MM.1S (cell line): ENCODE results near the gene PNN.

ENCODE experiments used
- DNase-seq: peaks from one replicate; pipeline ENCODE4 v3.0.0-alpha.2; 2015
- H2AFZ ChIP-seq: fragments of 300-600 bp; sonication (generic); 2 replicates; pipeline ENCODE4 v1.6.0; 2016; ENCODE audit warnings: antibody characterized with exemption, low read length
- H3F3A ChIP-seq: fragments of 300-600 bp; sonication (generic); 2 replicates; pipeline ENCODE4 v1.6.1; 2016; ENCODE audit warnings: mild to moderate bottlenecking, antibody characterized with exemption, low read length, moderate library complexity, mixed read lengths; ENCODE audit not compliant: insufficient read depth
- H3K27ac ChIP-seq: fragments of 300-600 bp; sonication (generic); 2 replicates; pipeline ENCODE4 v1.5.1; 2016; ENCODE audit warnings: mild to moderate bottlenecking, low read length
- H3K27me3 ChIP-seq: fragments of 300-600 bp; sonication (generic); replicated peaks from 2 replicates; pipeline ENCODE4 v1.6.0; 2016; ENCODE audit warnings: low read length; ENCODE audit not compliant: insufficient read depth
- H3K36me3 ChIP-seq: fragments of 300-600 bp; sonication (generic); replicated peaks from 2 replicates; pipeline ENCODE4 v1.6.1; 2016; ENCODE audit warnings: mild to moderate bottlenecking, low read length, mixed read lengths; ENCODE audit not compliant: insufficient read depth
- H3K4me1 ChIP-seq: fragments of 300-600 bp; sonication (generic); 2 replicates; pipeline ENCODE4 v1.6.1; 2016; ENCODE audit warnings: low read length, mixed read lengths
- H3K4me2 ChIP-seq: fragments of 300-600 bp; sonication (generic); 2 replicates; pipeline ENCODE4 v1.6.0; 2016; ENCODE audit warnings: low read depth, low read length
- H3K4me3 ChIP-seq: fragments of 300-600 bp; sonication (generic); 2 replicates; pipeline ENCODE4 v1.5.1; 2016; ENCODE audit warnings: low read length, mixed read lengths
- H3K79me2 ChIP-seq: fragments of 300-600 bp; sonication (generic); 2 replicates; pipeline ENCODE4 v1.6.1; 2016; ENCODE audit warnings: mixed run types, low read length, mixed read lengths
- H3K9ac ChIP-seq: fragments of 300-600 bp; sonication (generic); 2 replicates; pipeline ENCODE4 v1.6.1; 2016; ENCODE audit warnings: low read length, mixed read lengths
- H3K9me2 ChIP-seq: fragments of 300-600 bp; sonication (generic); replicated peaks from 2 replicates; pipeline ENCODE4 v1.6.1; 2016; ENCODE audit warnings: mild to moderate bottlenecking, low read length, mixed read lengths; ENCODE audit not compliant: insufficient read depth
- H3K9me3 ChIP-seq: fragments of 300-600 bp; sonication (generic); replicated peaks from 2 replicates; pipeline ENCODE4 v1.6.1; 2016; ENCODE audit warnings: mild to moderate bottlenecking, low read length, mixed read lengths; ENCODE audit not compliant: insufficient read depth
- H4K20me1 ChIP-seq: fragments of 300-600 bp; sonication (generic); 2 replicates; pipeline ENCODE4 v1.6.1; 2016; ENCODE audit warnings: mild to moderate bottlenecking, low read length, moderate library complexity, mixed read lengths; ENCODE audit not compliant: insufficient read depth
- EZH2 ChIP-seq: fragments of 300-600 bp; sonication (generic); optimal IDR thresholded peaks from 2 replicates; pipeline ENCODE3; 2017; ENCODE audit warnings: low read depth, mild to moderate bottlenecking, antibody characterized with exemption, low read length, mixed read lengths
- EZH2phosphoT487 ChIP-seq: fragments of 300-600 bp; sonication (generic); IDR thresholded peaks from 2 replicates; pipeline ENCODE4 v1.6.1; 2018; ENCODE audit warnings: antibody characterized with exemption, low read length
- TF ChIP-seq, protein P1 (sequence below): fragments of 300-600 bp; sonication (generic); IDR thresholded peaks from 2 replicates; pipeline ENCODE4 v1.5.1; 2016; ENCODE audit warnings: antibody characterized with exemption, low read length, mixed read lengths

PNN gene

DNA sequence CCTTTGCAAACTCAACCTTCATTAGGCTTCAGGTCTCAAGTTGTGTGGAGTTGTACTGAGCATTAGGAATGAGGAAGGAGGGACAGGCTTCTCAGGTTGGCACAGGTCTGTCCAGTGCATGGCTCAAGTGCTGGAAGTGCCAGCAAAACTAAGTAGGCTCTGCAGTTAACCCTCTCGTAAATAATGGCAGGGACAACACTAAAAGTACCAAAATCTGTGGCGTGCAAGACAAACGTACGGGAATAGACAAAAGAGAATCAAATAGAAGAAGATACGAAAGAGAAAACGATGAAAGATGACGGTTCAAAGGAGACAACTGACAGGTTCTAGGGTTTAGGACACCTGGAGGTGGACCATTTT, 5.5 kb upstream of the PNN start:
- H2AFZ ChIP-seq = peak overlapping the region; percentile 87
- peak overlapping the region; percentile 74 for H3K4me2 ChIP-seq
- no peak for DNase-seq
- H3K79me2 ChIP-seq = peaks cover 25% of the 10 kb centered on the region
- no peak for TF ChIP-seq EZH2phosphoT487
- TF ChIP-seq EZH2 = no peak
- TF ChIP-seq, protein P1, sequence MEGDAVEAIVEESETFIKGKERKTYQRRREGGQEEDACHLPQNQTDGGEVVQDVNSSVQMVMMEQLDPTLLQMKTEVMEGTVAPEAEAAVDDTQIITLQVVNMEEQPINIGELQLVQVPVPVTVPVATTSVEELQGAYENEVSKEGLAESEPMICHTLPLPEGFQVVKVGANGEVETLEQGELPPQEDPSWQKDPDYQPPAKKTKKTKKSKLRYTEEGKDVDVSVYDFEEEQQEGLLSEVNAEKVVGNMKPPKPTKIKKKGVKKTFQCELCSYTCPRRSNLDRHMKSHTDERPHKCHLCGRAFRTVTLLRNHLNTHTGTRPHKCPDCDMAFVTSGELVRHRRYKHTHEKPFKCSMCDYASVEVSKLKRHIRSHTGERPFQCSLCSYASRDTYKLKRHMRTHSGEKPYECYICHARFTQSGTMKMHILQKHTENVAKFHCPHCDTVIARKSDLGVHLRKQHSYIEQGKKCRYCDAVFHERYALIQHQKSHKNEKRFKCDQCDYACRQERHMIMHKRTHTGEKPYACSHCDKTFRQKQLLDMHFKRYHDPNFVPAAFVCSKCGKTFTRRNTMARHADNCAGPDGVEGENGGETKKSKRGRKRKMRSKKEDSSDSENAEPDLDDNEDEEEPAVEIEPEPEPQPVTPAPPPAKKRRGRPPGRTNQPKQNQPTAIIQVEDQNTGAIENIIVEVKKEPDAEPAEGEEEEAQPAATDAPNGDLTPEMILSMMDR = no peak
- no peaks in the 10 kb centered on the region for H3K9me3 ChIP-seq
- no peaks in the 10 kb centered on the region for H3K27me3 ChIP-seq
- no peaks in the 10 kb centered on the region for H3K9me2 ChIP-seq
- H3F3A ChIP-seq = peaks cover 16% of the 10 kb centered on the region
- peak overlapping the region; percentile 87 for H3K9ac ChIP-seq
- H3K4me3 ChIP-seq = peak overlapping the region; percentile 81
- H4K20me1 ChIP-seq = no peaks in the 10 kb centered on the region
- peak overlapping the region; percentile 87 for H3K27ac ChIP-seq
- H3K36me3 ChIP-seq = no peaks in the 10 kb centered on the region
- H3K4me1 ChIP-seq = peaks cover 4% of the 10 kb centered on the region; the same call in 1 of the 2 replicates

DNA sequence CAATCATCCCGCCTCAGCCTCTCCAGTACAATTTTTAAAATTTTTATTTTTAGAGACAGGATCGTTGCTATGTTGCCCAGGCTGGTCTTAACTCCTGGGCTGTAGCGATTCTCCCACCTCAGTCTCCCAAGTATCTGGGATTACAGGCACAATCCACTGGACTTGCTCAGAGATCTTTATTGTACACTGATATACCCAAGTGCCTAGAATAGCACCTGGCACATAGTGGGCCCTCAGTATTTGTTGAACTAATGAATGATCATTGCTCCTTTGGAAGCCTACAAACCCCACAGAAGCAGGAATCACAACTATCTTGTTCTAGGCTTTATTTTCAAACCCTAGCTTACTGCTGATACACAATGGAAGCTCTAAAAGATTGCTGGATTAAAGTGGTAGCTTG, 1.9 kb upstream of the PNN start:
- peaks cover 44% of the 10 kb centered on the region for H3K79me2 ChIP-seq
- peaks cover 16% of the 10 kb centered on the region for H3F3A ChIP-seq
- no peaks in the 10 kb centered on the region for H3K9me2 ChIP-seq
- no peaks in the 10 kb centered on the region for H3K27me3 ChIP-seq
- no peak overlapping the region for H3K4me3 ChIP-seq
- no peak overlapping the region for H3K27ac ChIP-seq
- H3K9ac ChIP-seq = no peak overlapping the region
- no peaks in the 10 kb centered on the region for H4K20me1 ChIP-seq
- TF ChIP-seq EZH2 = no peak
- TF ChIP-seq, protein P1 = no peak
- TF ChIP-seq EZH2phosphoT487 = no peak
- no peak overlapping the region for H2AFZ ChIP-seq
- DNase-seq = no peak
- H3K9me3 ChIP-seq = no peaks in the 10 kb centered on the region
- peaks cover 3% of the 10 kb centered on the region; the same call in 1 of the 2 replicates for H3K36me3 ChIP-seq
- H3K4me2 ChIP-seq = no peak overlapping the region
- H3K4me1 ChIP-seq = peaks cover 4% of the 10 kb centered on the region; the same call in 1 of the 2 replicates

DNA sequence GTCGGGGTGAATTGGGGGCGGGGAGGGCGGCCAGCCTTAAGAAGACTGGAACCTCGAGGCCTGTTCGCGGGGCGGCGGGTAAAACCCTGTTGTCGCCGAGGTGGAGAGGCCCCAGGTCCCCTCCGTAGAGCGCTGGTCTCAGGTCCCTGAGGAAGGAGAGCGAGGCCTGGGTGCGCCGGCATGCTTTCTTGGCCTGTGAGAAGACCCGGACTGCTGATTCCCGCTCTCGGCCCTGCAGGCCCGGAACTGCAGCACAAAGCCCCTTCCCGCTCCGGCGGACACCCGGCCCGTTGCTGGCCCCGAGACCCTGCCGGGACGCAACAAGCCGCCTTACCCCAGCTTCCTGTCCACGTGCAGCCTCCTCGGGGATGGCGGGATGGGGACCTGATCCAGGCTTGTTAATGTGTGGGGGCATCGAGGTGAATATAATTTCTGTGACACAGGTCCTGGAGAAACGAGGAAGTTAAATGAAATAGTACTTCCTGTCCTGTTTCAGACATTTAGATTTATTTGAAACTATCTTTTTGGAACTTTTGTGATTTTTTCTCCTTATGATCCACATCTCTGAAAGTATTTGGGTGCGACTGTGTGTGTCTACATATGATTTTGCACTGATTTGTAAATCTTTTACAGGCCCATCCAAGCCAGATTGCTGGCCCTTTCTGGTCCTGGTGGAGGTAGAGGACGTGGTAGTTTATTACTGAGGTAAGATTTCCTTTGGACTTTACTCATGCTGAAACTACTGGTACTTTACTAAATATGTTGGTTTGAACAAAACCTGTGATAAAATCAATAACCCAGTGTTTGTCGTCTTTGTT, 600 bp downstream of the PNN start:
- peaks cover 5% of the 10 kb centered on the region; the same call in 1 of the 2 replicates for H3F3A ChIP-seq

More for the DNA sequence above, 600 bp downstream of the PNN start:
- Histone ChIP-seq H3K4me1 (peaks cover 4% of the 10 kb centered on the region; the same call in 1 of the 2 replicates), H2AFZ (no peak overlapping the region), H3K9ac (peak overlapping the region; percentile 94), H3K4me2 (peak overlapping the region; percentile 59), H3K4me3 (peak overlapping the region; percentile 84), H3K79me2 (peaks cover 28% of the 10 kb centered on the region), H3K27me3 (no peaks in the 10 kb centered on the region), H3K27ac (peak overlapping the region; percentile 56; the same call in 1 of the 2 replicates), H4K20me1 (no peaks in the 10 kb centered on the region), H3K9me2 (no peaks in the 10 kb centered on the region), H3K9me3 (no peaks in the 10 kb centered on the region), H3K36me3 (peaks cover 3% of the 10 kb centered on the region; the same call in 1 of the 2 replicates)
- TF ChIP-seq, protein P1 = no peak
- TF ChIP-seq EZH2phosphoT487 (no peak), EZH2 (no peak)
- DNase-seq = no peak
